Stimulated activated CD8-positive, alpha-beta memory T cell treated with anti-CD3 and anti-CD28 coated beads, Interleukin-7, amount 100 ng/mL, for 48 hours (primary cell): ENCODE results near the gene ARHGAP35.
"Not testable (repeated sequence)": the region's sequence is repeated elsewhere in the genome, so short reads cannot be mapped to it uniquely, and the experiment has no call there.

Source experiments
- DNase-seq, 2 donors: peaks; one replicate each; pipeline ENCODE4 v3.0.0-alpha.2; 2020; ENCODE audit warnings: low read depth in 1 of 2; ENCODE audit errors: extremely low read depth in 1 of 2

Gene ARHGAP35

DNA sequence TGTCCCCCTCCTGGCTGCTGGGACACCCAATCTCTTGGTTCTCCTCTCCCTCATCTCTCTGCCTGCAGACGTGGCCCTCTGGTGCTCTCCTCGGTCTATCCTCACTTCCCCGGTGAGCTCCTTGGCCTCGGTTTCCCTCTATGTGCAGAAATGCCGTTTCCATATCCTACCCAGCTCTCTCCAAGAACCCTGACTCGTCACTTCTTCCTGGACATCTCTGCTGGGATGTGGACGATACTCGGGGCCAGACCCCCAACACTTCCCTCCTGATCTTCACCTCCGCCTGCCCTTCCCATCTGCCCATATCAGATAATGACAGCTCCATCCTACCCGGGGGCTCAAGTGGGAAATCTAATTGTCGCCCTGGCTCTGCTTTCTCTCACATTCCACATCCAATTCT, 18.0 kb upstream of the ARHGAP35 start:
- DNase-seq: no peak

DNA sequence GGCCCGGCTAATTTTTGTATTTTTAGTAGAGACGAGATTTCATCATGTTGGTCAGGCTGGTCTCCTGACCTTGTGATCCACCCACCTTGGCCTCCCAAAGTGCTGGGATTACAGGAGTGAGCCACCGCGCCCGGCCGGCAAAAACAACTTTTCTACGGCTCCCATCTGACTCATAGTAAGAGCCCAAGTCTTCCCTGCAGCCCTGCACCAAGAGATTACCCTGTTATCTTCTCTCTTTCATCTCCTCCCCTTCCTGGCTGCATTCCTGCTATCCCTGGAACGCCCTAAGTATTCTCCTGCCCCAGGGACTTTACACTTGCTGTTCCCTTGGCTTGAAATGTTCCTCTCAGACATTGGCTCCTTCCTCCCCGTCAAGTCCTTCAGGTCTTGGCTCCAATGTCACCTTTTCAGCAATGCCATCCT, 16.7 kb upstream of the ARHGAP35 start:
- no peak for DNase-seq

DNA sequence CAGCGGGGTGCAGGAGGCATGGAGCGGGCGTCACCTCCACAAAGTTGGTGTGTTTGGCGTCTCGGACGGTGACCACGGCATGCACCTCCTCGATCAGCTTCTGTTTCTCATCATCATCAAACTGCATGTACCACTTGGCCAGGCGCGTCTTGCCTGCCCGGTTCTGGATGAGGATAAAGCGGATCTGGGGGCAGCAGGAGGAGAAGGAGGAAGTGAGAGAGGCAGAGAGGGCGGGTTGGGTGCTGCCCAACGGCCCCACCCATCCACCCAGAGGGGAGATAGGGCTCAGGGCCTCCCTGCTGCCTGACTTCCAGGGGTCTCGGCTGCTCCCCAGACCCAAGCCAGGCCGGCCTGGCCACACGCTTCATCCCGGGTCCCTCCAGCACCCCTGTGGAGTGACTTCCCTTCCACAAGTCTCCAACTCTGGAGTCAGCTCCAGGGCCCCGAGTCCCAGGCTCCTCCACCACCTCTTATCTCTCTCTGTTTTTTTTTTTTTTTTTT, 14.8 kb upstream of the ARHGAP35 start:
- DNase-seq: no peak

DNA sequence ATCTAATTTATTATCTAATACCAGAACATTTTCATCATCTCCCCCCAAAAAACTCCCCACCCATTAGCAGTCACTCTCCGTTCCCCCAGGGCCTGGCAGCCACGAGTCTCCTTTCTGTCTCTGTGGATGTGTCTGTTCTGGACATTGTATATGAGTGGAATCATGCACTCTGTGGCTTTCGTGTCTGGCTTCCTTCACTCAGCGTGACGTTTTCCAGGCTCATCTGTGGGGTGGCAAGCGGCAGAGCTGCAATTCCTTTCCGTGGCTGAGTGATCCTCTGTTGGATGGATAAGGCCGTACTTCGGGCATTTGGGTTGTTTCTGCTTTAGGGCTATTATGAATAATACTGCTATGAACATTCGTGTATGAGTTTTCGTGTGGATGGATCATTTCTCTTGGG, 13.3 kb upstream of the ARHGAP35 start:
- no peak for DNase-seq

DNA sequence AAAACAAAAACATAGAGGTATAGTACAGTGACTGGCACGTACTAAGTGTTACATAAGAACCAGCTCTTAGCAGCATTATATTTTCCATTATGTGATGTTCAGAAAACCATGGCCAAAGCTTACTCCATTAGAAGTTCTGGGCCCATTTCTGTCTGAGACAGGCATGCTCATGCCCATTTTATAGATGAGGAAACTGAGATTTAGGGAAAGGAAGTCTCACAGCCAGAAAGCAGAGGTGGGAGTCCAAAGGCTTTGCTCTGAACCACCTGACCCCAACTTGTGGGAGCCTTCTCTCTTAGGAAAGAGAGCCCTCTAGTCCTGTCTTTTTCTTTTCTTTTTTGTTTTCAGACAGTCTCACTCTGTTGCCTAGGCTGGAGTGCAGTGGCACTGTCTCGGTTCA, 12.4 kb upstream of the ARHGAP35 start:
- DNase-seq: no peak

DNA sequence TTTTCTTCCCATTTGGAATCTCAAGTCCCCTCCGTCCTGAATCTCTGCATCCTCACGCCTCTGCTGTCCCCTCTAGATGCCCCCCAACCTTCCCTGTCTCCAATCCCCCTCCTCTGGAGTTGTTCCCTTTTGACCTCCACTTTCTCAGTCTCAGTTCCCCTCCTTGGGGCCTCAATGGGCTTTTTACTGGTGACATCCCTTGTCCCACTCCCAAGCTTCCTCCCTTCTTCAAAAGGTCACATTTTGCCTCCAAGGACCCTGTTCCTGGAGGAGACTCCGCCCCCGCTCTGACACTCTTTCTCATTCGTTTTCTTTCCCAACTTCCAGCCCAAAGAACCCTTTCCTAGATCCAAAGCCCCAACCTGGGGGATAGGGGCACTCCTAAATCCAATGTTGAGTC, 11.2 kb upstream of the ARHGAP35 start:
- no peak for DNase-seq

DNA sequence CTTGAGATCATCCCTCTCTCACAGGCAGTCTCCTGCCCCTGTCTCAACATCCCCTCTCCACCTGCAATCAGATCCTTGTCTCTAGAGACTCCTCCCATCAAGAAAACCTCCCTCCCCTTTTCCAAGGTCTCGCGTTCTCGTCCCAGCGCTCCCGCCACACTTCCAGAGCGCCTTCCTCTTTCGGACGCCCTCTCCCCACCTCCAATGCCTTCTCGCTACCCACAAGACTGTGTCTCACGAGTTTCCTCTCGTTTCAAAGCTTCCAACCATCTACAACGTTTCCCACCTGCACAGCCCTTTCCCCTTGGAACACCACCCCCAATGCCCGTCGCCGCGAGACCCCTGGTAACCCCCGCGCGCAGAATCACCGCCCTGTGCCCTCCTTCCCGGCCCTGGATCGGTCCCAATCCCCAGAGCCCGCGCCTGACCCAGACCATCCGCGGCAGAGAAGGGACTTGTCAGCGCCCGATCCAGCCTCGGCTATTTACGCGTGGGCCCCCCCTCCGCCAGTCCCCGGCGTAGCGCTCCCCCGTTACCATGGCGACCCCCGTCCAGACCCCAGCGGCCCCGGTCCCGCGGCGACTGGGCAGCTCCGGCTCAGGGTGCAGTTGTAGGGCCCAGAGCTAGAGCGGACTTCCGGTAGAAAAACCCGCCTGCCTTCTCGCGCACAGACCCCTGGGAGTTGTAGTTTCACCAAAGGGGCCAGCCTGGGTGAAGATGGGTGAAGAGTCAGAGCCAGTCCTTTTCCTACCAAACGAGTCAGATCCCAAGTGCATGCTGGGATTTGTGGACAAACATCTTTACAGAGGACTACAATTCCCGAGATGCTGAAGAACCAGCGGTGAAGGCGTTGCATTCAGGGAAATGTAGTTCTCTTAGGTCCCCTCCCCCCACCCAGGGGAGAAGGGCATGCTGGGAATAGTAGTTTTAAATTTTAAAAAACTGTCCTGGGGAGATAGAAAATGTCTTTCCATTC, 10.3 kb upstream of the ARHGAP35 start, which contains the start of gene AP2S1:
AP2S1 (minus strand) TSS at position 619 of the 976 bp plus-strand sequence; CDS start at position 539, 80 bp downstream.
- DNase-seq: peak; percentile 79 to 92

DNA sequence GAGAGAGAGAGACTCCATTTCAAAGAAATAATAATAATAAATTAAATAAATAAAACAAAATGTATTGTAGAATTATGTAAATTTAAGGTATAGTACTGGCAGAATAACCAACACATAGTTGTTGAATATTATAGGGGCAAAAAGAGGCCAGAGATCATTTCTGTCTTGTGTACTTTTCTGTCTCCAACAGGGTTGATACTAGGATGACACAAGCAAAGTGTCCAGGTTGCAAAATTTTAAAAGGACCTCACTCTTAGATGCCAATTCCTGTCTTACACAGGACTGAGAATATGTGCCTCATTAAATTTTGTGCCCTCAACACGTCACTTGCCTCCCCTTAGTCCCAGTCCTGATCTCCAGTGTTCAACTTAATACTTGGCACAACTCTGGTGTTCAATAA, 8.0 kb upstream of the ARHGAP35 start:
- DNase-seq: no peak

DNA sequence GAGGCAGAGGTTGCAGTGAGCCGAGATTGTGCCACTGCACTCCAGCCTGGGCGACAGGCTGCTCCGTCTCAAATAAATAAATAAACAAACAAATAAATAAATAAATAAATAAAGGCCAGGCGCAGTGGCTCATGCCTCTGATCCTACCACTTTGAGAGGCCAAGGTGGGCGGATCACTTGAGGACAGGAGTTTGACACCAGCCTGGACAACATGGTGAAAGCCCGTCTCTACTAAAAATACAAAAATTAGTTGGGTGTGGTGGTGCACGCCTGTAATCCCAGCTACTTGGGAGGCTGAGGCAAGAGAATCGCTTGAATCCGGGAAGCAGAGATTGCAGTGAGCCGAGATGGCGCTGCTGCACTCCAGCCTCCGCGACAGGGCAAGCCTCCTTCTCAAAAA, 6.1 kb upstream of the ARHGAP35 start:
- not testable (repeated sequence) for DNase-seq

DNA sequence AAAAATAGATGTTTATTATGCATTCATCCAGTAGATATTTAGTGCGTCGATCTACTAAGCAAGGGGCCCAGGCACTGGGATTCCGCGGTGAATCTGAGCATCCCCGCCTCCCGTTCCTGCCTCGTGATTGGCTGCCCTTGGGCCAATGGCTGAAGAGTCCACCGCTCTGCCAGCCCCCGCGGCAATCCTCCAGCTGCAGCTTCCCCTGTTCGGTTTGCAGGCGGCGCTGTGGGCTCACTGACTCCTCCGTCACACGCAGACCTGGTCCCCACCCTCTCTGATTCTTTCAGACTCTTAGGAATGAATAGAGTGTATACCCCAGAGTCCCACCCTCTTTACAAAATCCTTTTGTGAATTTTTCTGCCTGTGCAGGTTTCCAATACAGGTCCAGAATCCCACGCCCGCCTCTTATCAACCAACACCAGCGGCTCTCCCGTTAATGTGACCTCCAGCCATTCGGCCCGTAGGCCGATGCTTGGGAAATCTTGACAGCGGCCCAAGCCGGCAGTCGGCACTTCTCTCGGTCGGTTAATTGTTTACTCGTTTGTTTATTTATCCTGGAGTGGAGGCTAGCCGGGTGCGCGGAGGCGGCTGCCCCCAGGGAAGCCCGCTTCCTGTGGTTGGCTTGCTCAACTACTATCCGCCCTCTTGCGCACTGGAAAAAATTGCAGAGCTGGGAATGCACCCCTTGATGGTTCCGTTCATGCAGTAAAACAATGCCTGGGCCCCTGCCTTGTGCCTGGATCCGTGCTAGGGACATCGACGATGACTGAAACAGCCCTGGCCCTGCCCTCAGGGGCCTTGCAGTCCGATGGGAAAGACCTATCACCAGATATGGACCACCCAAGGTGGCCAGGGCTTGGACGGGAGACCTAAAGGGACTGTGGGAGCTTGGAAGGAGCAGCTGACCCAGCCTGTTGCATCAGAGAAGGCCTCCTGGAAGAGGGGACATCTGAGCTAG, 4.5 kb upstream of the ARHGAP35 start:
- DNase-seq: peak; percentile 82 to 91

DNA sequence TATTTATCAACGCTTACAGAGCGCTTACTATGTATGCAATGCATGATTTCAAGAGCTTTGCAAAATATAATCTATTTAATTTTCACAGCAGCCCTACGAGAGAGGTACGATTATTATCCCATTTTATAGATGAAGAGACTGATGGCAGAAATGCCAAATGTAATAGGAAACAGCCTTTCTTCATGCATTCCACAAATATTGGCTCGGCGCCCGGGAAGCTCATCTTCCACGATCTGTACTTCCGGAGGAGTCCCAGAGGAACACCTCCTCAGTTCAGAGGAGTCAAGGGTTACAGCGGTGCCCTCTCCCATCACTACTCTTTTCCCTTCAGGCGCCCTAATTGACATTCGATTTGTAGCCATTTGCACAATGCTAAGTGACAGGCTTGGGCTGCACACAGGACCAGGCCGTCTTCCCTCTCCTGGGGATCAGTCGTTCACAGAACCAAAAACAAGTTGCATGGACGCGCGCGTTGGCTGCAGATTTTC, 1.1 kb upstream of the ARHGAP35 start:
- DNase-seq: no peak

DNA sequence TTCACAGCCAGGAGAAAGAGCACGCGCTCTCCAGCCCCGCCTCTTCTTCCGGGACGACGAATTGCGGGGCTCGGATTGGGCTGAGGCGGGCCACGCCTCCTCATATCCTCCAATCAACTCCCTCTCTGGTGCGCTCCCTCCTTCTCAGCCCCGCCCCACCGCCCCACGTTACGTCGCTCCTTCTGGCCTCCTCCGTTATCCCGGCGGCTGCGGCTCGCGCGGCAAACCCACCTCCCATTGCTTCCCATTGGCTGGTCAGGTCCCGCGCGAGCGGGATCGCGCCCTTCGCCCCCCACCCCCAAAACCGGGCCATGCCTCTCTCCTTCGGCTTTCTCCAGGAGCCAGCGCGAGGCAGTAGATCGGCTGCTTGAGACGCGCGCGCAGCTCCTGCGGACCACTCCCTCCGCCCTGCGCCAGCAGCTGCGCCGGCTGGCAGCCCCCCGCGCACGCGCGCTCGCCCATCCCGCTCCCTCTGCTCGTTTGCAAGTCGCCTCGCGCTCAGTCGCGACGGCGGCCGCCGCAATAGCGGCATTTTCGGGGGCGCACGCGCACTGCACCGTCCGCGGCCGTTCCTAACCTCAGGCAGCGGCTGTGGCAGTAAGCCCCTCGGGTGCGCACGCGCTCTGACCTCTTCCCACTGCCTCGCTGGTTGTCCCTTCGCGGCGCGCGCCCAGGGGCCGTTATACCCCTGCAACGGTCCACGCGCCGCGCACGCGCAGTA, 512 bp upstream of the ARHGAP35 start:
- DNase-seq: peak; percentile 94 to 98

DNA sequence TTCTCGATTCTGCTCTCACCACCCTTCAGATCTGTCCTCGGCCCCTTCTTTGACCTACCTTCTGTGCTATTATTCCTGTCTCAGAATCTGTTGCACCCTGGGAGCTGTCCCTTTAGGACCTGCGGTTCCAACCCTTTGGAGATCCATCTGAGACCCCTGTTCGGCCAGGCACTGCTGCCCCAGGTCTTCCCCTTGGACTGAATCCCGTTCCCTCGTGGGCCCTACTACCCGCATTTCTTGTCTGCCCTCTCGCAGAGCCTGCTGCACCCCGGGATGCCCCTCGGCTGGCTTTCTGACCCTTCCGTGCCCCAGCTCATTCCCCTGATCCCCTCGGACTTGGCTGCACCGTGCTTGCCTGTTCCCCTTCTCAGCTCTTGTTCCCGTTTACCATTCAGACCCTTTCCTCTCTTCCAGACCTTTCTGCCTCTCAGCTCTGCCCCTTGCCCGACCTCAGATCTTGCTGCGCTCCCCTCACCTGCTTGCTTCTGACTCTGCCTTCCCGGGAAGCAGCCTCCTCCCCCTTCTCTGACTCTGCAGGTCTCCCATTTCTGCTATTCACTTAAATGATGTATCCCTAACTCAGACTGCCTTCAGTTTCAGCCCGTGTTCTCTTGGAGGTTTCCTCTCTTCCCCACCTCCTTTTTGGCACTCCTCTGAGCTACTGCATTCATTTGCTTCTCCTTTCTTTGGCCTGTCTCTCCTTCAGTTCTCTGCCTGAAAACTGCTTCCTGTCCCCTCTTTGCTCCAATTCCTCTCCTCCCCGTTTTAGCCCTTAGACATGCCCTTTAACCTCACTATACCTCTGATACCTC, 1.1 kb downstream of the ARHGAP35 start:
- no peak for DNase-seq

DNA sequence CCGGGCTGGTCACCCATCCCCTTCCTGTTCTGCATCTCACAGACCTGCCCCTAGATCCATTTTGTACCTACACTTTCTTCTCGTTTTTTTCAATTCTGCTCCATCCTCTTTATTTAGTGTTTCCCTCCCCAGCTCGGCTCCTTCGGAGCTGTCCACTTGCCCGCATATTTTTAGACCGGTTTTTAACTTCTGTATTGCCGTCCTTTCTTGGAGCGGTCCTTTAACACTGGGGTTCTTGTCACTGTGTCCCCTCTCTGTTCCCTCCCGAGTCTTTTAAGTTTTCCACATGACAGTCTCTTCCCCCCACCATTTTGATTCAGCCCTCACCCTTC, 1.7 kb downstream of the ARHGAP35 start:
- no peak for DNase-seq

DNA sequence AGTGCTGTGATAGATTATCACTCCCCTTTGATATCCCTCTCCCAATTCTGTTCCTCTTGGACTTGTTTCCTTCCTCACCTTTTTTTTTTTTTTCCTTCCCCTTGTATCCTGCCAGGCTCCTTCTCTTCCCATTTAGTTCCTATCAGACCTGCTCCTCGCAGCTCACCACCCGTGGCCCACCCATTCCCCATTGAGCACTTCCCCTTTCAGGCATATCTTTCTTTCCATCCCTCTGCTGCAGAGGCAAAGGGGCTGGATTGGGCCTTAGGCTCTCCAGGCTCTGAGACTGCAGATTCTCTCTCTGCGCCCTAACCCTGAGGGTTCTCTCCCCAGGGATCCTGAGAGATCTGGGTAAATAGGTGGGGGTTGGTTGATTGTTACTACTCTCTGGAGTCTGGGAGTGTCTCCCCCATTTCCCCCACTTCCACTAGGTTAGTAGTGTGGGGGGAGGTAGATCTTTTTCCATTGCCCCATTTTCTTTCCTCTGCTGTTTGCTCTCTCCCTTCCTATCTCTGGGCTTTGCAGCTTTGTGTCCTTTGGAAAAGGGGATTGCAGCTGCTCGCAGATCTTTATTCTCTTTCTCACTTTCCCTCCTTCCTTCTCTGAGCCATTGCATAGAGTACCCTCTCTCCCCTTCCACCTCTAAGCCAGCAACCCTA, 2.3 kb downstream of the ARHGAP35 start:
- no peak for DNase-seq

DNA sequence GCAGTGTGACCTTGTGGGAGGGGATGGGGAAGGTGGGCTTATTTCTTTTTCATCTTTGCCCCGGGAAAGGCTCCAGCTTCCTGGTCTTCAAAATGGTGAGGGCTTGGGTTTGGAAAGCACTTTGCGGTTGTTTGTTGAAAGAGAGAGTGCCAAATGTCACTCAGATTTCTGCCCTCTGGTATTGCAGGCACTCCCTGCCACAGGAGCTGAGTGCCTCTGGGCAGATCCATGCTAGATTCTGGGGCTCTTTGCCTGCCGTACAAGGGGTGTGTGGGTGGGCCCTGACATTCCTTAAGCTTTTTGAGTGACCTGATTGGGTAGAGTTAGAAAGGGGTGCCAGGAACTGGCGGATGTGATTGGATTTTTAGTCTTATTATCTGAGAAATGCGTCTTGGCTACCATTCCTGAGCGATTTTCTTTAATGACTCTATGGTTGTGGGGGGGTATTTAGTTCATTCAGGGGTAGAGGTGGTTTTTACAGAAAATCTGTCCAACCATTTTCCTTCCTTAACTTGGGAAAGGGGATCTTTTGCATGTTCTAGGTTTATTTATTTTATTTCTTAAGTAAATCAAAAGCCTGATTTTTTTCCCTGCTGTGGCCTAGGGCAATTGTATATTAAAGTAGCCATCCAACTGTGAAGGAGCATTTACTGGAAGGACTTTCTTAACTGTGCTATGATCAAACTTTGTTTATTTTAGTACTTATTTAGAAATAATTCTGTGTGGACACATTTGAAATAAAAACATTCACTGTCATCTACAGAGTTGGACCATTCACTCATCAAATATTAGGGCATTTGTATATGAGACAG, 3.2 kb downstream of the ARHGAP35 start:
- DNase-seq: no peak

DNA sequence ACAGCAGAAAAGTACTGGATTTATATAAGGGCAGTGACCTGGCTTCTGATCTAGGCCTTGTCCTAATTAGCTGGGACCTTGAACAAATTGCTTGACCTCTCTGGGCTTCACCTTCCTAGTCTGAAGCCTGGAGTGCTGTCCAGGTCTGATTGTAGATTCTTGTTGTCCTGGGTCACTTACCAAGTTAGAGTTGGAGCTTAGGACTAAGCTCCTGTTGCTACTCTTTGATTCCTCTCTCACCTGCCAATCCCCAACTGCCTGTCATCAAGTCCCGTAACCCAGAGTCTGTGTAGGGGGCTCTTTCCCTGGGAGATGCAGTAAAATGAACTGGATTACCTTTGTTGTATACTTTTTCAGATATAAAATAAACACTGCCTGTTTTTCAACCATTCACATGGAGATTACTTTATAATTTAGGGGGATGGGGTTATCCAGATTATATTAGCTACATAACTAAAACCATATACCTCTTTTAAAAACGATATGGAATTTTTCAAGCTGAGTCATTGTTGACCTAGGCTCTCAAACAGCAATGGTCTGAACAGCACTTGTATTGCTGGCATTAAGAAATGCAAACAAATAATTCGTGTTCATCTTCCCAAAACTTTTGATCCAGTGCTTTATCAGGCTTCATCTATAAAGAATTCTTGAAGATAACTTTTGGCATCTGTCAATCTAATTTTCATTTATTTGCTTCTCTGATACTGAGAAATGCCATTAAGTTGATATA, 5.8 kb downstream of the ARHGAP35 start:
- DNase-seq: no peak

DNA sequence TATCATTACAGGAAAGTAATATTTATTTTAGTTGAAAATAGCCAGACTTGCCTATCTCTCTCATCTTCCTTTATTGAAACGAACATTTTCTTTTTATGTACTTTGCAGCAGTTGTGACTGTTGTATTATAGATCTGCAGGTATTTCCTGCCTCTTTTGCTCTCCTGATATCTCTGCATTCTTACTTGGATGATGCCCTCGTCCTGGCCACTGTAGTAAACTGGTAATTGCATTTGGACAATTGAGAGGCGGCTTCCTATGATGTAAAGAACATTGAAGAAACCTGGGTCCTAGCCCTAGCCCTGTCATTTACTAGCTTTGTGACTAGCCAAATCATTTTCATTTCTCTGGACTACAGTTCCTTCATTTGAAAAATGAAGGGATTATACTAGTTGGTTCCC, 6.4 kb downstream of the ARHGAP35 start:
- no peak for DNase-seq
